GM19455 (cell line): Measurements from ENCODE around the gene LRRC47.

Experiments
- ATAC-seq: cut with Tn5 transposase; IDR thresholded peaks from one replicate; pipeline ENCODE4 v1.9.1; 2021; ENCODE audit not compliant: unreplicated experiment

The LRRC47 gene

GRCh38 chr1:3796215-3797061 lies at the start of gene LRRC47:
TSS of gene LRRC47 (minus strand) at chr1:3796498. CDS start at chr1:3796476, 22 bp downstream.
- peak; percentile 96 for ATAC-seq

GRCh38 chr1:3842912-3843311 lies 46.6 kb upstream of the LRRC47 start:
- no peak for ATAC-seq

- ATAC-seq = no peak
Measured at GRCh38 chr1:3841491-3841890, 45.2 kb upstream of the LRRC47 start.

- ATAC-seq = no peak
Measured at GRCh38 chr1:3838788-3839187, 42.5 kb upstream of the LRRC47 start.

GRCh38 chr1:3837685-3838084 lies 41.4 kb upstream of the LRRC47 start:
- no peak for ATAC-seq

GRCh38 chr1:3837200-3837599 lies 40.9 kb upstream of the LRRC47 start:
- ATAC-seq = no peak

- no peak for ATAC-seq
Measured at GRCh38 chr1:3836421-3836820, 40.1 kb upstream of the LRRC47 start.

GRCh38 chr1:3834701-3835100 lies 38.4 kb upstream of the LRRC47 start:
- no peak for ATAC-seq

- no peak for ATAC-seq
Measured at GRCh38 chr1:3831689-3832088, 35.4 kb upstream of the LRRC47 start.

GRCh38 chr1:3828391-3828790 lies 32.1 kb upstream of the LRRC47 start:
- ATAC-seq = no peak

GRCh38 chr1:3827813-3828307 lies 31.6 kb upstream of the LRRC47 start:
- ATAC-seq = no peak

- no peak for ATAC-seq
Measured at GRCh38 chr1:3825356-3825755, 29.1 kb upstream of the LRRC47 start.

GRCh38 chr1:3824650-3825049 lies 28.4 kb upstream of the LRRC47 start:
- no peak for ATAC-seq

- no peak for ATAC-seq
Measured at GRCh38 chr1:3822421-3822820, 26.1 kb upstream of the LRRC47 start.

- no peak for ATAC-seq
Measured at GRCh38 chr1:3821908-3822307, 25.6 kb upstream of the LRRC47 start.

- ATAC-seq = no peak
Measured at GRCh38 chr1:3821447-3821846, 25.1 kb upstream of the LRRC47 start.

- no peak for ATAC-seq
Measured at GRCh38 chr1:3821004-3821403, 24.7 kb upstream of the LRRC47 start.

GRCh38 chr1:3820316-3820715 lies 24.0 kb upstream of the LRRC47 start:
- ATAC-seq = no peak

GRCh38 chr1:3819771-3820200 lies 23.5 kb upstream of the LRRC47 start:
- ATAC-seq = no peak

GRCh38 chr1:3817821-3818597 lies 21.7 kb upstream of the LRRC47 start:
- ATAC-seq = no peak

GRCh38 chr1:3817138-3817740 lies 20.9 kb upstream of the LRRC47 start:
- no peak for ATAC-seq
